HG03196 (cell line): Measurements from ENCODE around the gene SEZ6.

Experiments
- ATAC-seq: cut with Tn5 transposase; IDR thresholded peaks from one replicate; pipeline ENCODE4 v1.9.1; 2021; ENCODE audit not compliant: unreplicated experiment

SEZ6 gene

GRCh38 chr17:28908640-28909167 lies 97.1 kb downstream of the SEZ6 start:
- ATAC-seq: no peak

- no peak for ATAC-seq
Observed at GRCh38 chr17:28907709-28908475, 97.9 kb downstream of the SEZ6 start.

GRCh38 chr17:28906706-28907438 lies 99.0 kb downstream of the SEZ6 start:
- ATAC-seq: no peak

- ATAC-seq: no peak
Observed at GRCh38 chr17:28906276-28906675, 99.6 kb downstream of the SEZ6 start.
